GM23338 (cell line): ENCODE results near the gene XPNPEP2.

Experiments
- CREB1 ChIP-seq: fragments of 250-450 bp; sonication (Bioruptor Pico); IDR thresholded peaks from 2 replicates; pipeline ENCODE4 v1.5.0; 2020; ENCODE audit warnings: low read depth, mild to moderate bottlenecking, moderate library complexity
- EZH2 ChIP-seq: fragments of 200-600 bp; sonication (generic); IDR thresholded peaks from one replicate; pipeline ENCODE4 v1.8.0; 2017; ENCODE audit warnings: antibody characterized with exemption, mild to moderate bottlenecking, low read depth; ENCODE audit not compliant: unreplicated experiment
- EZH2phosphoT487 ChIP-seq: fragments of 200-600 bp; sonication (generic); IDR thresholded peaks from one replicate; pipeline ENCODE4 v1.8.1; 2018; ENCODE audit warnings: antibody characterized with exemption; ENCODE audit not compliant: unreplicated experiment
- NANOG ChIP-seq: IDR thresholded peaks from 2 replicates; pipeline ENCODE4 v1.6.1; 2016; ENCODE audit warnings: antibody characterized with exemption, borderline replicate concordance
- POLR2AphosphoS5 ChIP-seq: IDR thresholded peaks from 2 replicates; pipeline ENCODE4 v1.6.1; 2016; ENCODE audit warnings: antibody characterized with exemption, low read depth
- ZNF114 ChIP-seq: fragments of 250-450 bp; sonication (Bioruptor Pico); IDR thresholded peaks from 2 replicates; pipeline ENCODE4 v1.5.0; 2020; ENCODE audit warnings: mild to moderate bottlenecking, moderate library complexity
- ZNF331 ChIP-seq: fragments of 250-450 bp; sonication (Bioruptor Pico); IDR thresholded peaks from 2 replicates; pipeline ENCODE4 v1.5.0; 2020; ENCODE audit warnings: low read depth, mild to moderate bottlenecking, moderate library complexity
- TF ChIP-seq, protein P1 (sequence below), 2 experiments: fragments of 200-600 bp in 1 of 2; sonication (generic) in 1 of 2; conservative IDR thresholded peaks; 2 replicates each; pipeline versions ENCODE4 v1.5.1 to v1.6.1; 2016 to 2017; ENCODE audit warnings: antibody characterized with exemption in 2 of 2, low read depth in 2 of 2, mild to moderate bottlenecking in 2 of 2, moderate library complexity in 1 of 2
- TF ChIP-seq, protein P2 (sequence below): IDR thresholded peaks from one replicate; pipeline ENCODE4 v1.6.1; 2018; ENCODE audit warnings: antibody characterized with exemption; ENCODE audit not compliant: unreplicated experiment
- TF ChIP-seq, protein P3 (sequence below): IDR thresholded peaks from 2 replicates; pipeline ENCODE4 v1.6.1; 2016; ENCODE audit warnings: antibody characterized with exemption

DNA sequence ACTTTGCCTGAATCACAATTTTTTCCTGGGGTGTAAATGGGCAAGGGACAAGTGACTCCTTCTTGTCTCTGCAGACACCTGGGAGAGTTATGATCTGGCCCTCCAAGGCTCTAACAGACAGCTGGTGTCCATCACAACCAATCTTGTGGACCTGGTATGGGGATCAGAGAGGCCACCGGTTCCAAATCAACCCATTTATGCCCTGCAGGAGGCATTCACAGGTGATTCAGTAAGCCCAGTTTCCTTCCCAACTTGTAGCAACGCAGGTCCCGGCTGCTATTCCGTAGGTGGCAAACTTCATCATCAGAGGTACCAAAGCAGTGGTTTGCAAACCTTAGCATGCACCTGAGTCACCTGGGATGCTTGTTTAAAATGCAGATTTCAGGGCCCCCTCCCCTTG lies 8.8 kb downstream of the XPNPEP2 start:
- TF ChIP-seq EZH2, result no peak
- TF ChIP-seq, protein P1, sequence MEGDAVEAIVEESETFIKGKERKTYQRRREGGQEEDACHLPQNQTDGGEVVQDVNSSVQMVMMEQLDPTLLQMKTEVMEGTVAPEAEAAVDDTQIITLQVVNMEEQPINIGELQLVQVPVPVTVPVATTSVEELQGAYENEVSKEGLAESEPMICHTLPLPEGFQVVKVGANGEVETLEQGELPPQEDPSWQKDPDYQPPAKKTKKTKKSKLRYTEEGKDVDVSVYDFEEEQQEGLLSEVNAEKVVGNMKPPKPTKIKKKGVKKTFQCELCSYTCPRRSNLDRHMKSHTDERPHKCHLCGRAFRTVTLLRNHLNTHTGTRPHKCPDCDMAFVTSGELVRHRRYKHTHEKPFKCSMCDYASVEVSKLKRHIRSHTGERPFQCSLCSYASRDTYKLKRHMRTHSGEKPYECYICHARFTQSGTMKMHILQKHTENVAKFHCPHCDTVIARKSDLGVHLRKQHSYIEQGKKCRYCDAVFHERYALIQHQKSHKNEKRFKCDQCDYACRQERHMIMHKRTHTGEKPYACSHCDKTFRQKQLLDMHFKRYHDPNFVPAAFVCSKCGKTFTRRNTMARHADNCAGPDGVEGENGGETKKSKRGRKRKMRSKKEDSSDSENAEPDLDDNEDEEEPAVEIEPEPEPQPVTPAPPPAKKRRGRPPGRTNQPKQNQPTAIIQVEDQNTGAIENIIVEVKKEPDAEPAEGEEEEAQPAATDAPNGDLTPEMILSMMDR (conservative IDR thresholded peaks at IDR 0.05; ENCODE audit: low read depth in 2 of 2), result no peak
- no peak for TF ChIP-seq POLR2AphosphoS5
- TF ChIP-seq ZNF114, result no peak
- TF ChIP-seq EZH2phosphoT487, result no peak
- TF ChIP-seq, protein P2, sequence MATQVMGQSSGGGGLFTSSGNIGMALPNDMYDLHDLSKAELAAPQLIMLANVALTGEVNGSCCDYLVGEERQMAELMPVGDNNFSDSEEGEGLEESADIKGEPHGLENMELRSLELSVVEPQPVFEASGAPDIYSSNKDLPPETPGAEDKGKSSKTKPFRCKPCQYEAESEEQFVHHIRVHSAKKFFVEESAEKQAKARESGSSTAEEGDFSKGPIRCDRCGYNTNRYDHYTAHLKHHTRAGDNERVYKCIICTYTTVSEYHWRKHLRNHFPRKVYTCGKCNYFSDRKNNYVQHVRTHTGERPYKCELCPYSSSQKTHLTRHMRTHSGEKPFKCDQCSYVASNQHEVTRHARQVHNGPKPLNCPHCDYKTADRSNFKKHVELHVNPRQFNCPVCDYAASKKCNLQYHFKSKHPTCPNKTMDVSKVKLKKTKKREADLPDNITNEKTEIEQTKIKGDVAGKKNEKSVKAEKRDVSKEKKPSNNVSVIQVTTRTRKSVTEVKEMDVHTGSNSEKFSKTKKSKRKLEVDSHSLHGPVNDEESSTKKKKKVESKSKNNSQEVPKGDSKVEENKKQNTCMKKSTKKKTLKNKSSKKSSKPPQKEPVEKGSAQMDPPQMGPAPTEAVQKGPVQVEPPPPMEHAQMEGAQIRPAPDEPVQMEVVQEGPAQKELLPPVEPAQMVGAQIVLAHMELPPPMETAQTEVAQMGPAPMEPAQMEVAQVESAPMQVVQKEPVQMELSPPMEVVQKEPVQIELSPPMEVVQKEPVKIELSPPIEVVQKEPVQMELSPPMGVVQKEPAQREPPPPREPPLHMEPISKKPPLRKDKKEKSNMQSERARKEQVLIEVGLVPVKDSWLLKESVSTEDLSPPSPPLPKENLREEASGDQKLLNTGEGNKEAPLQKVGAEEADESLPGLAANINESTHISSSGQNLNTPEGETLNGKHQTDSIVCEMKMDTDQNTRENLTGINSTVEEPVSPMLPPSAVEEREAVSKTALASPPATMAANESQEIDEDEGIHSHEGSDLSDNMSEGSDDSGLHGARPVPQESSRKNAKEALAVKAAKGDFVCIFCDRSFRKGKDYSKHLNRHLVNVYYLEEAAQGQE, result no peak
- TF ChIP-seq, protein P3, sequence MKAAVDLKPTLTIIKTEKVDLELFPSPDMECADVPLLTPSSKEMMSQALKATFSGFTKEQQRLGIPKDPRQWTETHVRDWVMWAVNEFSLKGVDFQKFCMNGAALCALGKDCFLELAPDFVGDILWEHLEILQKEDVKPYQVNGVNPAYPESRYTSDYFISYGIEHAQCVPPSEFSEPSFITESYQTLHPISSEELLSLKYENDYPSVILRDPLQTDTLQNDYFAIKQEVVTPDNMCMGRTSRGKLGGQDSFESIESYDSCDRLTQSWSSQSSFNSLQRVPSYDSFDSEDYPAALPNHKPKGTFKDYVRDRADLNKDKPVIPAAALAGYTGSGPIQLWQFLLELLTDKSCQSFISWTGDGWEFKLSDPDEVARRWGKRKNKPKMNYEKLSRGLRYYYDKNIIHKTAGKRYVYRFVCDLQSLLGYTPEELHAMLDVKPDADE, result no peak
- no peak for TF ChIP-seq CREB1 (CRISPR knock-in tag)
- no peak for TF ChIP-seq NANOG
- TF ChIP-seq ZNF331 (CRISPR knock-in tag), result no peak
